ENCODE results near the gene PARD3.
"Not testable (repeated sequence)": the region's sequence is repeated elsewhere in the genome, so short reads cannot be mapped to it uniquely, and the experiment has no call there.

DNA sequence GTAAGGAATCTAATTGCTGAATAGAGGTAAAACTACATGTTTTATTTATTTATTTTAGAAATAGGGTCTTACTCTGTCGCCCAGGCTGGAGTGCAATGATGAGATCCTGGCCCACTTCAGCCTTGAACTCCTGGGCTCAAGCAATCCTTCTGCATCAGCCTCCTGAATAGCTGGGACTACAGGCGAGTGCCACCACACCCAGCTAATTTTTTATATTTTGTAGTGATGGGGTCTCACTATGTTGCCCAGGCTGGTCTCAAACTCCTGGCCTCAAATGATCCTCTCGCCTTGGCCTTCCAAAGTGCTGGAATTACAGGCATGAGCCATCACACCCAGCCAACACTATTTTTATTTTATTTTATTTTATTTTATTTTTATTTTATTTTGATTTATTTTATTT lies 170.3 kb downstream of the PARD3 start:
- TF ChIP-seq EZH2 (IDR thresholded peaks at IDR 0.05; ENCODE audit: borderline replicate concordance, low read depth, low read length, severe bottlenecking); JUN (IDR thresholded peaks at IDR 0.05; ENCODE audit: borderline replicate concordance, insufficient read depth, insufficient read length, low read depth); POLR2AphosphoS5 (IDR thresholded peaks at IDR 0.05; ENCODE audit: insufficient read depth, low read depth, low read length); POLR2A (IDR thresholded peaks at IDR 0.05; ENCODE audit: low read depth, low read length); MAX (IDR thresholded peaks at IDR 0.05; ENCODE audit: insufficient read depth, insufficient read length): not testable (repeated sequence)
- TF ChIP-seq, protein P1, sequence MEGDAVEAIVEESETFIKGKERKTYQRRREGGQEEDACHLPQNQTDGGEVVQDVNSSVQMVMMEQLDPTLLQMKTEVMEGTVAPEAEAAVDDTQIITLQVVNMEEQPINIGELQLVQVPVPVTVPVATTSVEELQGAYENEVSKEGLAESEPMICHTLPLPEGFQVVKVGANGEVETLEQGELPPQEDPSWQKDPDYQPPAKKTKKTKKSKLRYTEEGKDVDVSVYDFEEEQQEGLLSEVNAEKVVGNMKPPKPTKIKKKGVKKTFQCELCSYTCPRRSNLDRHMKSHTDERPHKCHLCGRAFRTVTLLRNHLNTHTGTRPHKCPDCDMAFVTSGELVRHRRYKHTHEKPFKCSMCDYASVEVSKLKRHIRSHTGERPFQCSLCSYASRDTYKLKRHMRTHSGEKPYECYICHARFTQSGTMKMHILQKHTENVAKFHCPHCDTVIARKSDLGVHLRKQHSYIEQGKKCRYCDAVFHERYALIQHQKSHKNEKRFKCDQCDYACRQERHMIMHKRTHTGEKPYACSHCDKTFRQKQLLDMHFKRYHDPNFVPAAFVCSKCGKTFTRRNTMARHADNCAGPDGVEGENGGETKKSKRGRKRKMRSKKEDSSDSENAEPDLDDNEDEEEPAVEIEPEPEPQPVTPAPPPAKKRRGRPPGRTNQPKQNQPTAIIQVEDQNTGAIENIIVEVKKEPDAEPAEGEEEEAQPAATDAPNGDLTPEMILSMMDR (IDR thresholded peaks at IDR 0.05; ENCODE audit: extremely low read depth in 1 of 2, insufficient read depth in 1 of 2, low read depth in 1 of 2, low read length in 2 of 2): not testable (repeated sequence)
